A673 (cell line): Measurements from ENCODE around the gene DNAH1.

Experiments
- CTCF ChIP-seq: fragments of 300-800, 200-600 bp; sonication (generic); conservative IDR thresholded peaks from 2 replicates; pipeline ENCODE4 v1.5.1; 2017; ENCODE audit warnings: low read depth, mild to moderate bottlenecking, antibody characterized with exemption, low read length, moderate library complexity, mixed read lengths
- EZH2 ChIP-seq: fragments of 200-600 bp; sonication (generic); IDR thresholded peaks from 2 replicates; pipeline ENCODE4 v1.6.1; 2017; ENCODE audit warnings: borderline replicate concordance, low read depth, mild to moderate bottlenecking, mixed read lengths, antibody characterized with exemption, low read length; ENCODE audit not compliant: poor library complexity, severe bottlenecking

DNA sequence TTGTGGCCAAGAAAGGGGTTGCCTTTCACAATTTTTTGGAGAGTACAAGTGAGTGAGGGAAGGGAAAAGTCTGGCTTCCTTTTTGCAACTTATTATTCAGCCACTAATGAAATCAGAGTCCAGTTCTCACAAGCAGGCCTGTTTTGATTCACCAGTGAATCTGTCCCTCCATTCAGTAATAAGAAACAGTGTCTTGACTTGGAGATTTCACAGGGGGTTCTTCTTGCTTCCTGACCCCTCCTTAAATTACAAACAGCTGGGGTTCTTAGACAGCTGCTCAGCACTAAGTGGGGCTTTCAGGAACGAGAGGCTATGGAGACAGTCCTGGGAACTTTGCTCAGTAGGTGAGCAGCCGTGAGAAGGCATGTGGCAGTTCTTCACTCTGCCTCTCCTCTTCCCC, 104.3 kb downstream of the DNAH1 start:
- no peak for TF ChIP-seq CTCF
- no peak for TF ChIP-seq EZH2
